ENCODE data around the gene CCDC33. TPM values are rescaled to one million over a fixed set of nuclear protein-coding genes. Genes with fewer than 3 reads are reported as not detected.

The CCDC33 gene
- total RNA-seq, 4 donors from 2014 or later = not detected

DNA sequence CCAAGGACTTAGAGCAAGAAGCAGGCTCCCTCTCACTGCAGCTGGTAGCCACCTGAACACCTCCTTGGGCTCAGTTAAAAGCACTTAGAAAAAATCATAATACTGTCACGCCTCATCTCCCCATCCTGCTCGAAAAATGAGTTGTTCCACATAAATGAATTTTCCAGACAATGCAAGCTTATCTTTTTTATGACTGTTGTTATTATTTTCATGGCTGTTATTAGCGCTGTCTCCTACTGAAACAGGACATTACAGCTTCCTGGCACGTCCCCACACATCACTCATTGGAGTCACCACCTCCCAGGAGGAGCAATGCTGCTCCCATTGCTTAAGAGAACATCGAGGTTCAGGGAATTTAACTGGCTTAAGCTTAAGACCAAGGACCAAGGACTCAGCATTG, 26.5 kb downstream of the CCDC33 start:
- DNase-seq (ENCODE audit: low spot score) (no peak), ATAC-seq (ENCODE audit: low FRiP score) (no peak)
- TF ChIP-seq, protein P1, sequence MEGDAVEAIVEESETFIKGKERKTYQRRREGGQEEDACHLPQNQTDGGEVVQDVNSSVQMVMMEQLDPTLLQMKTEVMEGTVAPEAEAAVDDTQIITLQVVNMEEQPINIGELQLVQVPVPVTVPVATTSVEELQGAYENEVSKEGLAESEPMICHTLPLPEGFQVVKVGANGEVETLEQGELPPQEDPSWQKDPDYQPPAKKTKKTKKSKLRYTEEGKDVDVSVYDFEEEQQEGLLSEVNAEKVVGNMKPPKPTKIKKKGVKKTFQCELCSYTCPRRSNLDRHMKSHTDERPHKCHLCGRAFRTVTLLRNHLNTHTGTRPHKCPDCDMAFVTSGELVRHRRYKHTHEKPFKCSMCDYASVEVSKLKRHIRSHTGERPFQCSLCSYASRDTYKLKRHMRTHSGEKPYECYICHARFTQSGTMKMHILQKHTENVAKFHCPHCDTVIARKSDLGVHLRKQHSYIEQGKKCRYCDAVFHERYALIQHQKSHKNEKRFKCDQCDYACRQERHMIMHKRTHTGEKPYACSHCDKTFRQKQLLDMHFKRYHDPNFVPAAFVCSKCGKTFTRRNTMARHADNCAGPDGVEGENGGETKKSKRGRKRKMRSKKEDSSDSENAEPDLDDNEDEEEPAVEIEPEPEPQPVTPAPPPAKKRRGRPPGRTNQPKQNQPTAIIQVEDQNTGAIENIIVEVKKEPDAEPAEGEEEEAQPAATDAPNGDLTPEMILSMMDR (IDR thresholded peaks at IDR 0.05) = no peak

- ATAC-seq (ENCODE audit: low FRiP score) (no peak), DNase-seq (ENCODE audit: low spot score) (no peak)
- TF ChIP-seq, protein P1 (IDR thresholded peaks at IDR 0.05) = no peak
These were observed 27.3 kb downstream of the CCDC33 start for GRCh38 chr15:74263466-74263865.

GRCh38 chr15:74264081-74264501, 28.0 kb downstream of the CCDC33 start:
- TF ChIP-seq, protein P1 (IDR thresholded peaks at IDR 0.05) = no peak
- ATAC-seq (ENCODE audit: low FRiP score) (no peak), DNase-seq (ENCODE audit: low spot score) (no peak)

DNA sequence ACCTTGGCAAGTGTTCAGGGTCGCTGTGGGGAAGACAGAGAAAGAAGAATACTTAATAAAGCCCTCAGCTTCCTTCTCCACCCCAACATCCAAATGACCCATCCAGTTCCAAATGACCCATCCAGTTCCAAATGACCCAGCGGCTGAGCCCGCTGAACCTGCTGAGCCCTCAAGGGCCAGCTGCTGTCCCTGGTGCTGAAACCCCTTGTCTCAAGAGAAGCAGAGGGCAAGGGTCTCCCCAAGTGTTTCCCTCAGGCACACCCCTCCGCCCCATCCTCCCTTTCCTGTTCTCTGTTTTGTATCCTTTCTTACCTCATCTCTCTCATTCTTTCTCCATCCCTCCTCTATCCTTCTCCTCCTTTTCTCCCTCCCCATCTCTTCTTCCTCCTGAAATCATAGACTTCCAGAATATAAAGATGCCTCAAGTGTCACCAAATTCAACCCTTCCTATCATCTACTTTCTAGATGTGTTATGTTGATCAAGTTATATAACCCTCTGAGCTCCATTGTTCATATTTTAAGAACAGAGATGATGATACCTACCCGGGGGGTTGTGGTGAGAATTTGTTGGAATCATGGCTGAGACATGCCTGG, 29.0 kb downstream of the CCDC33 start:
- no peak for ATAC-seq (ENCODE audit: low FRiP score)
- DNase-seq (ENCODE audit: low spot score) = no peak
- TF ChIP-seq, protein P1 (IDR thresholded peaks at IDR 0.05) = no peak

DNA sequence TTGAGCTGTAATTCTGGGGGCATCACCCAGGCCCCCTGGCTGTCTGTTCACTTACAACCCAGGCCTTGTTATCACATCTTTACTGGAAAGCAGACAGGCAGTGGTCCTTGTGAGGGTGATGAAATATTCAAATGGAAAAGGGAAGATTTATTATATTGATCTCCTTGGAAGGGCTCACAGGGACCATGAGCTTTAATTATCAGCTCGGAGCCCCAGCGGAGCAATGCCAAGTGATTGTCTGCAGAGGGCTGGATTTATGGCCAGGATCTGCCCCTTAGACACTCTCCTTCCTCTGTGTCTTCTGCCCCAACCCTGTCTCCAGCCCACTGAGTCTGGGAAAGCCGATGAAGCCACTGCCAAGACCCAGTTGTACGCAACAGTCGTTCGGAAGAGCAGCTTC, 31.9 kb downstream of the CCDC33 start:
- ATAC-seq (ENCODE audit: low FRiP score) = no peak
- TF ChIP-seq, protein P1 (IDR thresholded peaks at IDR 0.05) = no peak
- no peak for DNase-seq (ENCODE audit: low spot score)

DNA sequence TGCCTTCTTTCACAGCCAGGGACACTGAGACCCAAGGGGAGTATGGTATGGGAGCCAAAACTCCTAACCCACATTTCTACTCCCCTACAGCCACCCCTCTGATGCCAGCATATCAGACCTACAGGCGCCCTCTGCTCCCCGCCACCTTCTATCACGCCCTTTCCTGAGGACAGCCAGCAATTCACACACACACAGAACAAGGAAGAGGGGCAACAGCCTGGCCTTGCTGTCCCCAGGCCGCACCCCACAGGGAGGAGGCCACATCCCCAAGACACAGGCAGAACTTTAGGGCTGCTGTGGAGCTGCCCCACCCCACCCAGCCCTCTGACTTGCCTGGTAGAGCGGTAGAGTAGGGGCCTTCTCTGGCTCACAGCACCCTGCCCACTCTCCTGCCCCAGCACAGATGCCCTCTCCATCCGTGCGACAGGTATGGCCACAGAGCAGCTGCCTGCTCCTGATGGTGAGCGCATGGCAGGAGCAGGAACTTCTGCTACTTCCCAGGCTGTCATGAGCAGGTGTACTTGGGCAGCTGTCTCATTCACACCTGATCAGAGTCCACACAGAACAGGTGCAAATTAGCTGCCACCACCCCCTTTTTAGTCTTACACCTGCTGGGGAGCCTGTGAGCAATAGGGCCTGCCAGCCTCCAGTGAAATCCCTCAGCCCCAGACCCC, 33.4 kb downstream of the CCDC33 start:
- no peak for ATAC-seq (ENCODE audit: low FRiP score)

More for the DNA sequence above, 33.4 kb downstream of the CCDC33 start:
- DNase-seq (ENCODE audit: low spot score) = no peak
- TF ChIP-seq, protein P1 (IDR thresholded peaks at IDR 0.05) = no peak
